ENCODE measurements around the gene AGPS. TPM values are rescaled to one million over a fixed set of nuclear protein-coding genes. Genes with fewer than 3 reads are reported as not detected.

Gene AGPS
- total RNA-seq, 1 experiment from 2014 or later = 46.7 TPM

GRCh38 chr2:177516824-177517544 lies 124.4 kb downstream of the AGPS start:
- no peaks in the 10 kb centered on the region for H3K9me3 ChIP-seq (ENCODE audit: low read depth, low read length, poor library complexity, severe bottlenecking)
- no peak overlapping the region for H3K27ac ChIP-seq (ENCODE audit: low read depth, low read length, poor library complexity, severe bottlenecking)
- peaks cover 5% of the 10 kb centered on the region for H3K4me1 ChIP-seq (ENCODE audit: insufficient read depth, low read length, poor library complexity, severe bottlenecking)
- ChIA-PET CTCF (no interaction called here), POLR2A (ENCODE audit: low non-redundant PET) (no interaction called here)
- peak; percentile 45 for DNase-seq (ENCODE audit: low spot score)
- intact Hi-C loops (cut with micrococcal nuclease; ENCODE audit: unreplicated experiment) = no loop called here
- no peaks in the 10 kb centered on the region for H3K36me3 ChIP-seq (ENCODE audit: insufficient read depth, low read length, poor library complexity, severe bottlenecking)
- TF ChIP-seq CTCF (conservative IDR thresholded peaks at IDR 0.05; ENCODE audit: low read depth, low read length) (no peak), EZH2 (IDR thresholded peaks at IDR 0.05; ENCODE audit: borderline replicate concordance, low read depth, low read length, poor library complexity, severe bottlenecking) (no peak)
- H3K4me3 ChIP-seq (ENCODE audit: low read depth, low read length, poor library complexity, severe bottlenecking) = no peak overlapping the region
- H3K27me3 ChIP-seq (replicated peaks; ENCODE audit: insufficient read depth, low read depth, low read length, poor library complexity) = no peaks in the 10 kb centered on the region
- no TSS peak for BruUV-seq (replicated peaks)

- CTCF ChIA-PET = no interaction called here
- H3K4me1 ChIP-seq (ENCODE audit: insufficient read depth, low read length, poor library complexity, severe bottlenecking) = peaks cover 5% of the 10 kb centered on the region
- H3K9me3 ChIP-seq (ENCODE audit: low read depth, low read length, poor library complexity, severe bottlenecking) = no peaks in the 10 kb centered on the region
- H3K27ac ChIP-seq (ENCODE audit: low read depth, low read length, poor library complexity, severe bottlenecking) = no peak overlapping the region
- no peak for TF ChIP-seq CTCF (conservative IDR thresholded peaks at IDR 0.05; ENCODE audit: low read depth, low read length)
- POLR2A ChIA-PET (ENCODE audit: low non-redundant PET) = no interaction called here
- no peaks in the 10 kb centered on the region for H3K27me3 ChIP-seq (replicated peaks; ENCODE audit: insufficient read depth, low read depth, low read length, poor library complexity)
- no peaks in the 10 kb centered on the region for H3K36me3 ChIP-seq (ENCODE audit: insufficient read depth, low read length, poor library complexity, severe bottlenecking)
- no TSS peak for BruUV-seq (replicated peaks)
- no peak overlapping the region for H3K4me3 ChIP-seq (ENCODE audit: low read depth, low read length, poor library complexity, severe bottlenecking)
- DNase-seq (ENCODE audit: low spot score) = no peak
- intact Hi-C loops (cut with micrococcal nuclease; ENCODE audit: unreplicated experiment) = no loop called here
Observed at GRCh38 chr2:177518754-177519153, 126.2 kb downstream of the AGPS start.

GRCh38 chr2:177519534-177520115 lies 127.1 kb downstream of the AGPS start:
- no peak for DNase-seq (ENCODE audit: low spot score)
- CTCF ChIA-PET = no interaction called here
- no TSS peak for BruUV-seq (replicated peaks)
- TF ChIP-seq EZH2 (IDR thresholded peaks at IDR 0.05; ENCODE audit: borderline replicate concordance, low read depth, low read length, poor library complexity, severe bottlenecking) (no peak), CTCF (conservative IDR thresholded peaks at IDR 0.05; ENCODE audit: low read depth, low read length) (no peak)
- H3K4me3 ChIP-seq (ENCODE audit: low read depth, low read length, poor library complexity, severe bottlenecking) = no peak overlapping the region
- H3K27me3 ChIP-seq (replicated peaks; ENCODE audit: insufficient read depth, low read depth, low read length, poor library complexity) = no peaks in the 10 kb centered on the region
- no peaks in the 10 kb centered on the region for H3K36me3 ChIP-seq (ENCODE audit: insufficient read depth, low read length, poor library complexity, severe bottlenecking)
- POLR2A ChIA-PET (ENCODE audit: low non-redundant PET) = interaction anchor here (0.6 kb wide), 1 partner anchor 54 kb away, joined by 3 read pairs; no protein-coding TSS in a partner anchor
- no peak overlapping the region for H3K27ac ChIP-seq (ENCODE audit: low read depth, low read length, poor library complexity, severe bottlenecking)
- peaks cover 5% of the 10 kb centered on the region for H3K4me1 ChIP-seq (ENCODE audit: insufficient read depth, low read length, poor library complexity, severe bottlenecking)
- no peaks in the 10 kb centered on the region for H3K9me3 ChIP-seq (ENCODE audit: low read depth, low read length, poor library complexity, severe bottlenecking)
- intact Hi-C loops (cut with micrococcal nuclease; ENCODE audit: unreplicated experiment) = no loop called here
